Fibroblast of villous mesenchyme (primary cell): ENCODE results near the gene MRPS15. TPM values are rescaled to one million over a fixed set of nuclear protein-coding genes. Genes with fewer than 3 reads are reported as not detected.

Experiments used
- DNase-seq: peaks from one replicate; pipeline ENCODE4 v3.0.0-alpha.2; 2010; ENCODE audit warnings: low read depth
- H3K4me3 ChIP-seq: 2 replicates; pipeline ENCODE4 v1.5.1; 2011; ENCODE audit warnings: low read depth, mild to moderate bottlenecking, low read length
- CTCF ChIP-seq: IDR thresholded peaks from 2 replicates; pipeline ENCODE4 v1.5.1; 2012; ENCODE audit warnings: low read depth, mild to moderate bottlenecking, low read length; ENCODE audit not compliant: insufficient read depth
- total RNA-seq: library from RNA; depleted of rRNA; stranded (reverse); fragments of >200 nt; gene quantifications from 2 replicates; pipeline ENCODE4 v1.2.3, GENCODE V29; 2012

MRPS15 gene
- total RNA-seq, 1 donor = 83.8 TPM

- no peak overlapping the region for H3K4me3 ChIP-seq
- no peak for TF ChIP-seq CTCF
- DNase-seq = no peak
Observed at GRCh38 chr1:36475341-36475740, 11.2 kb upstream of the MRPS15 start.

GRCh38 chr1:36472656-36473055 lies 8.5 kb upstream of the MRPS15 start:
- no peak for DNase-seq
- TF ChIP-seq CTCF = no peak
- H3K4me3 ChIP-seq = no peak overlapping the region

GRCh38 chr1:36471830-36472641 lies 7.9 kb upstream of the MRPS15 start:
- no peak for DNase-seq
- no peak for TF ChIP-seq CTCF
- no peak overlapping the region for H3K4me3 ChIP-seq

GRCh38 chr1:36469163-36469562 lies 5.0 kb upstream of the MRPS15 start:
- no peak overlapping the region for H3K4me3 ChIP-seq
- DNase-seq = no peak
- TF ChIP-seq CTCF = no peak

- no peak overlapping the region for H3K4me3 ChIP-seq
- no peak for TF ChIP-seq CTCF
- no peak for DNase-seq
Observed at GRCh38 chr1:36467700-36468455, 3.7 kb upstream of the MRPS15 start.

GRCh38 chr1:36467027-36467410 lies 2.8 kb upstream of the MRPS15 start:
- TF ChIP-seq CTCF = no peak
- DNase-seq = no peak
- H3K4me3 ChIP-seq = no peak overlapping the region
